HepG2 (cell line): Measurements from ENCODE around the gene LGALS14. TPM values are rescaled to one million over a fixed set of nuclear protein-coding genes. Genes with fewer than 3 reads are reported as not detected.

Experiments
- ATAC-seq: fragments of 200-7000 bp; cut with Tn5 transposase; 3 replicates; pipeline ENCODE4 v1.9.1; 2020; ENCODE audit warnings: mild to moderate bottlenecking, moderate library complexity
- BruUV-seq: library from RNA; stranded (reverse); fragments of 400-500 nt; replicated peaks from 2 replicates; lab custom pipeline; 2021; lab: Mats Ljungman, UMichigan
- CTCF ChIA-PET: fragments of 300-600 bp; formaldehyde crosslinking; extraction: SDS; loops from one replicate; lab custom pipeline; 2021; ENCODE audit warnings: low total read pairs, inconsistent platforms, low intra/inter-chr PET ratio; lab: Yijun Ruan, JAX
- POLR2A ChIA-PET: fragments of 350-600 bp; sonication (Branson Sonifier 250); formaldehyde crosslinking; loops from one replicate; lab custom pipeline; 2020; ENCODE audit warnings: antibody characterized with exemption, inconsistent platforms; lab: Yijun Ruan, JAX
- DNase-seq: peaks from one replicate; pipeline ENCODE4 v3.0.0-alpha.2; 2015; ENCODE audit warnings: low spot score
- FAIRE-seq: peaks from 3 replicates; lab custom pipeline; 2011; peaks lifted over from hg19 to GRCh38; lab: Jason Lieb, UNC
- H2AFZ ChIP-seq: one replicate; pipeline ENCODE4 v1.6.1; 2011; ENCODE audit warnings: low read length, inconsistent platforms
- H3K27ac ChIP-seq: fragments of 300-600 bp; 3 replicates; pipeline ENCODE4 v1.8.0; 2011; ENCODE audit warnings: mixed run types, mild to moderate bottlenecking, mixed read lengths, low read length, inconsistent platforms; ENCODE audit not compliant: insufficient read depth; ENCODE audit errors: extremely low read length
- H3K27me3 ChIP-seq, 2 experiments: fragments of 200-600 bp in 1 of 2; 2 replicates in 1 of 2; 3 replicates in 1 of 2; pipeline versions ENCODE4 v1.6.0 to v1.8.0; 2011; ENCODE audit warnings: low read length in 2 of 2, mild to moderate bottlenecking in 2 of 2, moderate library complexity in 2 of 2, inconsistent platforms in 1 of 2; ENCODE audit not compliant: insufficient read depth in 2 of 2, control insufficient read depth in 1 of 2
- H3K36me3 ChIP-seq, 2 experiments: fragments of 200-600 bp in 1 of 2; replicated peaks in 1 of 2; 2 replicates in 1 of 2; 3 replicates in 1 of 2; pipeline versions ENCODE4 v1.5.1 to v1.8.0; 2011; ENCODE audit warnings: low read length in 2 of 2, inconsistent platforms in 1 of 2; ENCODE audit not compliant: insufficient read depth in 2 of 2, control insufficient read depth in 1 of 2
- H3K4me1 ChIP-seq: 2 replicates; pipeline ENCODE4 v1.5.1; 2012; ENCODE audit warnings: low read length, inconsistent platforms; ENCODE audit not compliant: insufficient read depth
- H3K4me2 ChIP-seq: 2 replicates; pipeline ENCODE4 v1.6.0; 2011; ENCODE audit warnings: low read depth, low read length, inconsistent platforms
- H3K4me3 ChIP-seq, 3 experiments: fragments of 200-600 bp in 1 of 3; sonication (generic), shearing (Covaris generic) in 1 of 3; replicated peaks in 1 of 3; 2 replicates each; pipeline ENCODE4 v1.5.1; 2011 to 2016; ENCODE audit warnings: low read length in 3 of 3, inconsistent platforms in 2 of 3, low read depth in 2 of 3, mild to moderate bottlenecking in 2 of 3, control low read depth in 1 of 3, mixed read lengths in 1 of 3; ENCODE audit not compliant: insufficient read depth in 1 of 3
- H3K79me2 ChIP-seq: one replicate; pipeline ENCODE4 v1.6.1; 2011; ENCODE audit warnings: low read length, inconsistent platforms; ENCODE audit not compliant: insufficient read depth
- H3K9ac ChIP-seq: 2 replicates; pipeline ENCODE4 v1.6.0; 2011; ENCODE audit warnings: mild to moderate bottlenecking, low read depth, low read length, inconsistent platforms; ENCODE audit not compliant: insufficient read depth
- H3K9me3 ChIP-seq: 2 replicates; pipeline ENCODE4 v1.5.1; 2012; ENCODE audit warnings: mild to moderate bottlenecking, low read length
- H4K20me1 ChIP-seq: 2 replicates; pipeline ENCODE4 v1.6.0; 2011; ENCODE audit warnings: inconsistent platforms, mild to moderate bottlenecking, low read length, moderate library complexity; ENCODE audit not compliant: insufficient read depth
- DDIT3 ChIP-seq: sonication (generic); formaldehyde crosslinking; IDR thresholded peaks from 2 replicates; pipeline ENCODE4 v1.4.0; 2020; ENCODE audit warnings: mild to moderate bottlenecking, missing genetic modification reagents
- EED ChIP-seq: sonication (generic); formaldehyde crosslinking; IDR thresholded peaks from 2 replicates; pipeline ENCODE4 v1.5.0; 2020; ENCODE audit warnings: mild to moderate bottlenecking, missing genetic modification reagents
- FIP1L1 ChIP-seq: fragments of 200-400 bp; formaldehyde crosslinking; IDR thresholded peaks from 2 replicates; pipeline ENCODE4 v1.6.1; 2018; ENCODE audit warnings: low read depth, mild to moderate bottlenecking, low read length, moderate library complexity, borderline replicate concordance; ENCODE audit not compliant: insufficient read depth
- GTF2F1 ChIP-seq: fragments of 150-350 bp; IDR thresholded peaks from 2 replicates; pipeline ENCODE4 v1.6.1; 2014; ENCODE audit warnings: low read length
- HIVEP1 ChIP-seq: sonication (generic); formaldehyde crosslinking; IDR thresholded peaks from 2 replicates; pipeline ENCODE4 v1.4.0; 2020; ENCODE audit warnings: mild to moderate bottlenecking, missing genetic modification reagents
- HNRNPUL1 ChIP-seq: fragments of 200-400 bp; formaldehyde crosslinking; IDR thresholded peaks from 2 replicates; pipeline ENCODE4 v1.6.1; 2017; ENCODE audit warnings: low read depth, mild to moderate bottlenecking, low read length, moderate library complexity
- JARID2 ChIP-seq: sonication (generic); formaldehyde crosslinking; IDR thresholded peaks from 2 replicates; pipeline ENCODE4 v1.8.1; 2023; ENCODE audit warnings: missing genetic modification reagents, inconsistent platforms; ENCODE audit not compliant: insufficient replicate concordance
- KLF16 ChIP-seq, 2 experiments: sonication (generic) in 1 of 2; formaldehyde crosslinking in 1 of 2; IDR thresholded peaks; 2 replicates each; pipeline versions ENCODE4 v1.6.1 to v1.8.0; 2016 to 2023; ENCODE audit warnings: missing genetic modification reagents in 2 of 2, missing compliant biosample characterization in 1 of 2
- ONECUT2 ChIP-seq: sonication (generic); formaldehyde crosslinking; IDR thresholded peaks from 2 replicates; pipeline ENCODE4 v1.4.0; 2020; ENCODE audit warnings: missing genetic modification reagents
- RBAK ChIP-seq: sonication (generic); formaldehyde crosslinking; IDR thresholded peaks from 2 replicates; pipeline ENCODE4 v1.5.1; 2020; ENCODE audit warnings: mild to moderate bottlenecking, missing genetic modification reagents
- TEAD3 ChIP-seq: optimal IDR thresholded peaks from 2 replicates; pipeline ENCODE3; 2016; ENCODE audit warnings: borderline replicate concordance
- ZC3H4 ChIP-seq: sonication (generic); formaldehyde crosslinking; IDR thresholded peaks from 2 replicates; pipeline ENCODE4 v1.4.0; 2020; ENCODE audit warnings: missing genetic modification reagents, borderline replicate concordance
- ZNF264 ChIP-seq: sonication (generic); formaldehyde crosslinking; IDR thresholded peaks from 2 replicates; pipeline ENCODE4 v1.4.0; 2020; ENCODE audit warnings: missing genetic modification reagents
- ZNF460 ChIP-seq: sonication (generic); formaldehyde crosslinking; IDR thresholded peaks from 2 replicates; pipeline ENCODE4 v1.5.1; 2020; ENCODE audit warnings: missing genetic modification reagents, mild to moderate bottlenecking, borderline replicate concordance
- ZNF570 ChIP-seq: sonication (generic); formaldehyde crosslinking; IDR thresholded peaks from 2 replicates; pipeline ENCODE4 v1.4.0; 2020; ENCODE audit warnings: mild to moderate bottlenecking, missing genetic modification reagents, borderline replicate concordance
- ZNF749 ChIP-seq: sonication (generic); formaldehyde crosslinking; IDR thresholded peaks from 2 replicates; pipeline ENCODE4 v1.8.0; 2022; ENCODE audit warnings: mild to moderate bottlenecking, missing genetic modification reagents, moderate library complexity, borderline replicate concordance
- WGBS: methylation state at CpG from one replicate; pipeline ENCODE4 v1.1.6; 2017; ENCODE audit warnings: low lambda C conversion rate; 5-methylcytosine and 5-hydroxymethylcytosine counted together
- in situ Hi-C: cut with HindIII; loops from 2 replicates; pipeline ENCODE4 v1.10.0; 2017; ENCODE audit warnings: low pct_unique_long_range_greater_than_20kb; ENCODE audit not compliant: extremely low pct_ligation_motif_present
- intact Hi-C: fragments of 100-400 bp; cut with micrococcal nuclease; formaldehyde crosslinking; loops from one replicate; pipeline ENCODE4 v1.10.0; 2022; ENCODE audit not compliant: unreplicated experiment
- polyA plus RNA-seq, 8 experiments: library from polyadenylated mRNA; depleted of rRNA in 3 of 8; stranded (reverse) in 7 of 8; unstranded in 1 of 8; fragments of >200 nt; fragmentation: Illumina TruSeq in 4 of 8; extraction: Trizol in 4 of 8; gene quantifications; 2 replicates each; pipeline versions ENCODE4 v1.2.1 to v1.2.3, GENCODE V29; 2011 to 2016; ENCODE audit warnings: low read depth in 4 of 8, missing spikeins in 1 of 8, mixed read lengths in 1 of 8; ENCODE audit not compliant: insufficient read depth in 1 of 8
- total RNA-seq, 5 experiments: library from RNA; depleted of rRNA; stranded (reverse); fragments of >200 nt; fragmentation: Illumina TruSeq; extraction: Trizol; gene quantifications; 2 replicates each; pipeline ENCODE4 v1.2.3, GENCODE V29; 2016; ENCODE audit warnings: low read depth in 1 of 5
- TF ChIP-seq, protein P1 (sequence below): sonication (generic); formaldehyde crosslinking; conservative IDR thresholded peaks from 2 replicates; pipeline ENCODE4 v1.8.0; 2022; ENCODE audit warnings: low read depth, missing genetic modification reagents
- TF ChIP-seq, protein P2 (sequence below): sonication (generic); formaldehyde crosslinking; IDR thresholded peaks from 2 replicates; pipeline ENCODE4 v1.4.0; 2020; ENCODE audit warnings: mild to moderate bottlenecking, missing genetic modification reagents

Gene LGALS14
- total and polyA plus RNA-seq, 2 of the 13 experiments (the other 11 are each of a cell fraction or from before 2014, with no cell fraction given): not detected

- TF ChIP-seq, protein P1, sequence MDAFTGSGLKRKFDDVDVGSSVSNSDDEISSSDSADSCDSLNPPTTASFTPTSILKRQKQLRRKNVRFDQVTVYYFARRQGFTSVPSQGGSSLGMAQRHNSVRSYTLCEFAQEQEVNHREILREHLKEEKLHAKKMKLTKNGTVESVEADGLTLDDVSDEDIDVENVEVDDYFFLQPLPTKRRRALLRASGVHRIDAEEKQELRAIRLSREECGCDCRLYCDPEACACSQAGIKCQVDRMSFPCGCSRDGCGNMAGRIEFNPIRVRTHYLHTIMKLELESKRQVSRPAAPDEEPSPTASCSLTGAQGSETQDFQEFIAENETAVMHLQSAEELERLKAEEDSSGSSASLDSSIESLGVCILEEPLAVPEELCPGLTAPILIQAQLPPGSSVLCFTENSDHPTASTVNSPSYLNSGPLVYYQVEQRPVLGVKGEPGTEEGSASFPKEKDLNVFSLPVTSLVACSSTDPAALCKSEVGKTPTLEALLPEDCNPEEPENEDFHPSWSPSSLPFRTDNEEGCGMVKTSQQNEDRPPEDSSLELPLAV: no peak
- TF ChIP-seq GTF2F1 (no peak), RBAK (CRISPR knock-in tag) (no peak), ZNF460 (CRISPR knock-in tag) (no peak), ZNF749 (CRISPR knock-in tag) (no peak), FIP1L1 (no peak), ONECUT2 (no peak)
Measured at GRCh38 chr19:39708594-39708993, 4.3 kb downstream of the LGALS14 start (continued).

- in situ Hi-C loops (no loop called here), intact Hi-C loops (no loop called here)
- no peak overlapping the region for H3K27ac ChIP-seq
- POLR2A ChIA-PET: no interaction called here
- no peaks in the 10 kb centered on the region for H3K9me3 ChIP-seq
- WGBS: 27% methylated on average over 5 of the region's 5 CpGs
- no TSS peak for BruUV-seq
- FAIRE-seq (no peak), DNase-seq (no peak), ATAC-seq (no peak)
- TF ChIP-seq ZNF264 (no peak), TEAD3 (no peak), EED (CRISPR knock-in tag) (no peak), DDIT3 (no peak), HIVEP1 (CRISPR knock-in tag) (no peak), HNRNPUL1 (no peak), JARID2 (no peak), KLF16 (CRISPR knock-in tag; IDR thresholded peaks at IDR 0.05) (no peak), ZNF460 (CRISPR knock-in tag) (no peak), ZNF570 (no peak), ZC3H4 (CRISPR knock-in tag) (no peak)
- TF ChIP-seq, protein P2, sequence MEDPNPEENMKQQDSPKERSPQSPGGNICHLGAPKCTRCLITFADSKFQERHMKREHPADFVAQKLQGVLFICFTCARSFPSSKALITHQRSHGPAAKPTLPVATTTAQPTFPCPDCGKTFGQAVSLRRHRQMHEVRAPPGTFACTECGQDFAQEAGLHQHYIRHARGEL (CRISPR knock-in tag): no peak
- H4K20me1 ChIP-seq: no peaks in the 10 kb centered on the region
- H3K79me2 ChIP-seq: no peaks in the 10 kb centered on the region
- H3K9ac ChIP-seq: no peak overlapping the region
- H3K36me3 ChIP-seq: no peaks in the 10 kb centered on the region
- H3K4me3 ChIP-seq: no peak overlapping the region
- CTCF ChIA-PET: no interaction called here
- H3K27me3 ChIP-seq: no peaks in the 10 kb centered on the region; a peak in 2 of 5 replicates
- no peak overlapping the region for H3K4me2 ChIP-seq
- H2AFZ ChIP-seq: no peak overlapping the region
- peaks cover 15% of the 10 kb centered on the region for H3K4me1 ChIP-seq
Measured at GRCh38 chr19:39709026-39709872, 5.0 kb downstream of the LGALS14 start.
